AG04450 (cell line): ENCODE measurements around the gene IL15. TPM values are rescaled to one million over a fixed set of nuclear protein-coding genes. Genes with fewer than 3 reads are reported as not detected.

ENCODE experiments used
- CTCF ChIA-PET: fragments of 300-600, 350-600 bp; formaldehyde crosslinking; extraction: SDS; loops from one replicate; lab custom pipeline; 2022; ENCODE audit warnings: antibody characterized with exemption, inconsistent platforms; lab: Charles Lee
- POLR2A ChIA-PET: fragments of 350-600 bp; formaldehyde crosslinking; extraction: SDS; loops from one replicate; lab custom pipeline; 2021; ENCODE audit warnings: antibody characterized with exemption, inconsistent platforms; lab: Yijun Ruan, JAX
- DNase-seq: peaks from one replicate; pipeline ENCODE4 v3.0.0-alpha.2; 2011; ENCODE audit warnings: low read depth, low spot score
- H3K27ac ChIP-seq: one replicate; pipeline ENCODE4 v1.5.1; 2012; ENCODE audit warnings: low read depth, low read length, control low read depth
- H3K27me3 ChIP-seq: one replicate; pipeline ENCODE4 v1.6.0; 2012; ENCODE audit warnings: low read length; ENCODE audit not compliant: control insufficient read depth, insufficient read depth
- H3K4me3 ChIP-seq: 2 replicates; pipeline ENCODE4 v1.5.1; 2011; ENCODE audit warnings: mild to moderate bottlenecking, low read depth, low read length, control low read depth
- H3K9me3 ChIP-seq: 2 replicates; pipeline ENCODE4 v1.5.1; 2012; ENCODE audit warnings: low read length; ENCODE audit not compliant: control insufficient read depth, insufficient read depth
- CTCF ChIP-seq: IDR thresholded peaks from 2 replicates; pipeline ENCODE4 v1.5.1; 2011; ENCODE audit warnings: low read depth, low read length, control low read depth, inconsistent platforms
- polyA plus RNA-seq: library from polyadenylated mRNA; depleted of rRNA; stranded (reverse); fragments of >200 nt; gene quantifications from 2 replicates; pipeline ENCODE4 v1.2.3, GENCODE V29; 2011

Gene IL15
- polyA plus RNA-seq, 1 experiment, result 10.9 TPM

GRCh38 chr4:141637565-141637964, 1.2 kb downstream of the IL15 start:
- CTCF ChIA-PET, result interaction anchor here (1.3 to 5.5 kb wide), 2 partner anchors 17 to 292 kb away, joined by 6 to 21 read pairs; no protein-coding TSS in a partner anchor
- Histone ChIP-seq H3K27me3 (no peaks in the 10 kb centered on the region), H3K4me3 (peak overlapping the region; percentile 79), H3K27ac (no peak overlapping the region), H3K9me3 (no peaks in the 10 kb centered on the region)
- TF ChIP-seq CTCF, result no peak
- POLR2A ChIA-PET, result no interaction called here
- DNase-seq, result no peak

- H3K9me3 ChIP-seq, result no peaks in the 10 kb centered on the region
- peak overlapping the region; percentile 79 for H3K4me3 ChIP-seq
- TF ChIP-seq CTCF, result no peak
- H3K27me3 ChIP-seq, result no peaks in the 10 kb centered on the region
- ChIA-PET POLR2A (no interaction called here), CTCF (interaction anchor here (1.3 to 5.5 kb wide), 2 partner anchors 16 to 292 kb away, joined by 6 to 21 read pairs; no protein-coding TSS in a partner anchor)
- H3K27ac ChIP-seq, result no peak overlapping the region
- DNase-seq, result no peak
Observed at GRCh38 chr4:141638230-141638629, 1.8 kb downstream of the IL15 start.

GRCh38 chr4:141640696-141641095, 4.3 kb downstream of the IL15 start:
- Histone ChIP-seq H3K27ac (no peak overlapping the region), H3K27me3 (no peaks in the 10 kb centered on the region), H3K9me3 (no peaks in the 10 kb centered on the region), H3K4me3 (no peak overlapping the region)
- ChIA-PET CTCF (no interaction called here), POLR2A (no interaction called here)
- no peak for TF ChIP-seq CTCF
- DNase-seq, result no peak

GRCh38 chr4:141642063-141642462, 5.7 kb downstream of the IL15 start:
- ChIA-PET CTCF (no interaction called here), POLR2A (no interaction called here)
- H3K9me3 ChIP-seq, result no peaks in the 10 kb centered on the region
- no peak for DNase-seq
- no peak for TF ChIP-seq CTCF
- H3K4me3 ChIP-seq, result no peak overlapping the region
- no peak overlapping the region for H3K27ac ChIP-seq
- no peaks in the 10 kb centered on the region for H3K27me3 ChIP-seq

GRCh38 chr4:141642711-141643110, 6.3 kb downstream of the IL15 start:
- ChIA-PET CTCF (no interaction called here), POLR2A (no interaction called here)
- DNase-seq, result no peak
- H3K27me3 ChIP-seq, result no peaks in the 10 kb centered on the region
- no peaks in the 10 kb centered on the region for H3K9me3 ChIP-seq
- no peak overlapping the region for H3K27ac ChIP-seq
- H3K4me3 ChIP-seq, result no peak overlapping the region
- no peak for TF ChIP-seq CTCF
